GM23338 (cell line): ENCODE results near the gene HYAL2. TPM values are rescaled to one million over a fixed set of nuclear protein-coding genes. Genes with fewer than 3 reads are reported as not detected.

Experiments
- ATAC-seq: fragments of 200-7000 bp; cut with Tn5 transposase; 3 replicates; pipeline ENCODE4 v1.9.1; 2020
- DNase-seq: peaks from one replicate; pipeline ENCODE4 v3.0.0-alpha.2; 2015; ENCODE audit warnings: low spot score
- H2AFZ ChIP-seq: fragments of 200-600 bp; sonication (generic); 2 replicates; pipeline ENCODE4 v1.8.0; 2016; ENCODE audit warnings: antibody characterized with exemption, mild to moderate bottlenecking, moderate library complexity
- H3F3A ChIP-seq: fragments of 200-600 bp; sonication (generic); replicated peaks from 2 replicates; pipeline ENCODE4 v1.8.0; 2017; ENCODE audit warnings: antibody characterized with exemption, mixed run types, low read depth
- H3K27ac ChIP-seq: fragments of 200-600 bp; sonication (generic); 2 replicates; pipeline ENCODE4 v1.6.1; 2016; ENCODE audit warnings: low read depth
- H3K27me3 ChIP-seq: fragments of 200-600 bp; sonication (generic); 2 replicates; pipeline ENCODE4 v1.8.0; 2016; ENCODE audit warnings: mild to moderate bottlenecking, mixed run types, moderate library complexity; ENCODE audit not compliant: insufficient read depth
- H3K36me3 ChIP-seq: fragments of 200-600 bp; sonication (generic); 2 replicates; pipeline ENCODE4 v1.8.0; 2016; ENCODE audit warnings: mild to moderate bottlenecking; ENCODE audit not compliant: insufficient read depth
- H3K4me1 ChIP-seq: fragments of 200-600 bp; sonication (generic); 2 replicates; pipeline ENCODE4 v1.8.0; 2016; ENCODE audit warnings: mild to moderate bottlenecking, moderate library complexity; ENCODE audit not compliant: insufficient read depth
- H3K4me2 ChIP-seq: fragments of 200-600 bp; sonication (generic); 2 replicates; pipeline ENCODE4 v1.7.1; 2017; ENCODE audit warnings: mixed run types
- H3K4me3 ChIP-seq: fragments of 200-600 bp; sonication (generic); 2 replicates; pipeline ENCODE4 v1.6.1; 2016; ENCODE audit warnings: mixed run types
- H3K79me2 ChIP-seq: fragments of 200-600 bp; sonication (generic); replicated peaks from 2 replicates; pipeline ENCODE4 v1.8.0; 2017; ENCODE audit warnings: mild to moderate bottlenecking; ENCODE audit not compliant: insufficient read depth
- H3K9me2 ChIP-seq: fragments of 200-600 bp; sonication (generic); 2 replicates; pipeline ENCODE4 v1.8.0; 2017; ENCODE audit not compliant: insufficient read depth
- H4K20me1 ChIP-seq: fragments of 200-600 bp; sonication (generic); replicated peaks from 2 replicates; pipeline ENCODE4 v1.8.0; 2017; ENCODE audit warnings: mild to moderate bottlenecking; ENCODE audit not compliant: insufficient read depth
- H3K27ac Mint-ChIP-seq: 2 replicates; pipeline ENCODE4 v1.8.0; 2020; ENCODE audit warnings: inconsistent platforms, mild to moderate bottlenecking, moderate library complexity, mixed read lengths
- H3K27me3 Mint-ChIP-seq: 3 replicates; pipeline ENCODE4 v1.8.0; 2022; ENCODE audit warnings: low read depth, mild to moderate bottlenecking, moderate library complexity, mixed read lengths, inconsistent platforms; ENCODE audit not compliant: insufficient read depth, poor library complexity
- H3K36me3 Mint-ChIP-seq: 3 replicates; pipeline ENCODE4 v1.8.0; 2021; ENCODE audit warnings: low read depth, mild to moderate bottlenecking, inconsistent platforms, moderate library complexity, mixed read lengths
- H3K4me1 Mint-ChIP-seq: 3 replicates; pipeline ENCODE4 v1.8.0; 2020; ENCODE audit warnings: mild to moderate bottlenecking, inconsistent platforms, mixed read lengths
- H3K4me3 Mint-ChIP-seq: 3 replicates; pipeline ENCODE4 v1.8.0; 2021; ENCODE audit warnings: moderate library complexity, mild to moderate bottlenecking, inconsistent platforms, mixed read lengths
- H3K9me3 Mint-ChIP-seq: 3 replicates; pipeline ENCODE4 v1.8.0; 2020; ENCODE audit warnings: moderate library complexity, mild to moderate bottlenecking, inconsistent platforms, mixed read lengths
- JUNB ChIP-seq: IDR thresholded peaks from one replicate; pipeline ENCODE4 v1.6.1; 2016; ENCODE audit warnings: antibody characterized with exemption; ENCODE audit not compliant: unreplicated experiment
- POLR2AphosphoS5 ChIP-seq: IDR thresholded peaks from 2 replicates; pipeline ENCODE4 v1.6.1; 2016; ENCODE audit warnings: antibody characterized with exemption, low read depth
- long read RNA-seq: library from polyadenylated mRNA; unstranded; transcript quantifications from one replicate; pipeline ENCODE4 v2.0.0, GENCODE V29; 2020; ENCODE audit not compliant: unreplicated experiment
- polyA plus RNA-seq: library from polyadenylated mRNA; unstranded; fragments of >200 nt; fragmentation: Nextera tagmentation; extraction: Ambion mirVana; gene quantifications from 2 replicates; pipeline ENCODE4 v1.2.1, GENCODE V29; 2016
- total RNA-seq: library from RNA; depleted of rRNA; stranded (reverse); fragments of >200 nt; shearing (Covaris generic); gene quantifications from 2 replicates; pipeline ENCODE4 v1.2.3, GENCODE V29; 2014; rRNA removed
- TF ChIP-seq, protein P1 (sequence below), 2 experiments: fragments of 200-600 bp in 1 of 2; sonication (generic) in 1 of 2; conservative IDR thresholded peaks; 2 replicates each; pipeline versions ENCODE4 v1.5.1 to v1.6.1; 2016 to 2017; ENCODE audit warnings: antibody characterized with exemption in 2 of 2, low read depth in 2 of 2, mild to moderate bottlenecking in 2 of 2, moderate library complexity in 1 of 2
- TF ChIP-seq, protein P2 (sequence below): IDR thresholded peaks from 2 replicates; pipeline ENCODE4 v1.6.1; 2016; ENCODE audit warnings: antibody characterized with exemption

The HYAL2 gene, protein sequence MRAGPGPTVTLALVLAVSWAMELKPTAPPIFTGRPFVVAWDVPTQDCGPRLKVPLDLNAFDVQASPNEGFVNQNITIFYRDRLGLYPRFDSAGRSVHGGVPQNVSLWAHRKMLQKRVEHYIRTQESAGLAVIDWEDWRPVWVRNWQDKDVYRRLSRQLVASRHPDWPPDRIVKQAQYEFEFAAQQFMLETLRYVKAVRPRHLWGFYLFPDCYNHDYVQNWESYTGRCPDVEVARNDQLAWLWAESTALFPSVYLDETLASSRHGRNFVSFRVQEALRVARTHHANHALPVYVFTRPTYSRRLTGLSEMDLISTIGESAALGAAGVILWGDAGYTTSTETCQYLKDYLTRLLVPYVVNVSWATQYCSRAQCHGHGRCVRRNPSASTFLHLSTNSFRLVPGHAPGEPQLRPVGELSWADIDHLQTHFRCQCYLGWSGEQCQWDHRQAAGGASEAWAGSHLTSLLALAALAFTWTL
- total RNA-seq (74.3 and 77.8 TPM in 2 replicates), polyA plus RNA-seq (28.9 and 30.0 TPM in 2 replicates)
- long read RNA-seq, full-length matches to known transcripts: 52 of 53 reads
- long read RNA-seq, partial matches to known transcripts: 0 of 53 reads
- long read RNA-seq, other reads (novel, unspliced or antisense): 1 of 53 reads

DNA sequence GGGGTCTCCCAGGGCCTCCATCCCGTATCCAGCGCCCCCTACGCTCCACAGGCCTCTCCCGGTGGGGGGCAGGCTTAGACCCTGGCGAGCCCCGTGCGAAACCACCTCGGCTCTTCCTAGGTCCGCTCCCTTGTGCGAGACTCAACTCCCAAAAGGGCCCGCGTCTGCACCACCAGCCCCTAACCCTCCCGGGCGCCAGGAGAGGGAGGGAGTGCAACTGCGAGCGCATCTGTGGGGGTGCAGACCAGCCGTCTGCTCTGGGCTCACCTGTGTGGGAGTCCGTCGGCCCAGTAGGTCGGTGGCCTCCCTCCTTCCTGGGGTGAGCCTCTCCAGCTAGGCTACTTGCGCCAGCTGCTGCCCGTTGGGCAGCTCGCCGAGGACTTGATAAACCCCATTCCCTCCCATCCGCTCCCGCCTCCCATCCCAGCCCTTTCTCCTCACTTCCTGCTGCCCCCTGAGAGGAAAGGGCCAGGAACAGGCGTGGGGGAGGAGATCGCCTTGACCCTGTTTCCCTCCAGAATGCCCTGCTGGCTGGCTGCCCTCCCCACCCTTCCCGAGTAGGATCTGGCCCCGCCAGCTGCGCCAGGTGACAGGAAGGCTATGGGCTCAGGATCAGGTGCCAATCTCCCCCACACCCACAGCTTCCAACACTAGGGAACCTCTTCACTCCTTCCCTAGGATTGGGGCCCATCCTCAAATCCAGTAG lies at the start of gene HYAL2:
Gene HYAL2 (minus strand): TSS at position 360 of the 706 bp plus-strand sequence. CDS start 2,256 bp downstream, outside the sequence.
- peaks cover 35% of the 10 kb centered on the region for H3K79me2 ChIP-seq
- H3F3A ChIP-seq: peaks cover 23% of the 10 kb centered on the region; the same call in 1 of the 2 replicates
- no peaks in the 10 kb centered on the region for H3K27me3 ChIP-seq
- H3K27ac Mint-ChIP-seq: peak within 1 kb of the TSS; percentile 99
- H3K4me1 Mint-ChIP-seq: peaks cover 47% of the 10 kb centered on the region
- no peaks in the 10 kb centered on the region for H3K9me3 Mint-ChIP-seq
- H3K4me1 ChIP-seq: peaks cover 21% of the 10 kb centered on the region
- peak; percentile 77 for DNase-seq
- peak within 1 kb of the TSS; percentile 99 for H3K4me2 ChIP-seq
- ATAC-seq: peak; percentile 35
- peaks cover 42% of the 10 kb centered on the region for H3K36me3 Mint-ChIP-seq
- no peaks in the 10 kb centered on the region for H3K9me2 ChIP-seq
- H3K27me3 Mint-ChIP-seq: peaks cover 11% of the 10 kb centered on the region
- H4K20me1 ChIP-seq: peaks cover 11% of the 10 kb centered on the region; the same call in 1 of the 2 replicates
- H3K4me3 Mint-ChIP-seq: peak within 1 kb of the TSS; percentile 86
- H3K36me3 ChIP-seq: peaks cover 8% of the 10 kb centered on the region
- peak within 1 kb of the TSS; percentile 93 for H2AFZ ChIP-seq
- peak within 1 kb of the TSS; percentile 97 for H3K4me3 ChIP-seq
- TF ChIP-seq JUNB (no peak), POLR2AphosphoS5 (peak; percentile 50)
- TF ChIP-seq, protein P1, sequence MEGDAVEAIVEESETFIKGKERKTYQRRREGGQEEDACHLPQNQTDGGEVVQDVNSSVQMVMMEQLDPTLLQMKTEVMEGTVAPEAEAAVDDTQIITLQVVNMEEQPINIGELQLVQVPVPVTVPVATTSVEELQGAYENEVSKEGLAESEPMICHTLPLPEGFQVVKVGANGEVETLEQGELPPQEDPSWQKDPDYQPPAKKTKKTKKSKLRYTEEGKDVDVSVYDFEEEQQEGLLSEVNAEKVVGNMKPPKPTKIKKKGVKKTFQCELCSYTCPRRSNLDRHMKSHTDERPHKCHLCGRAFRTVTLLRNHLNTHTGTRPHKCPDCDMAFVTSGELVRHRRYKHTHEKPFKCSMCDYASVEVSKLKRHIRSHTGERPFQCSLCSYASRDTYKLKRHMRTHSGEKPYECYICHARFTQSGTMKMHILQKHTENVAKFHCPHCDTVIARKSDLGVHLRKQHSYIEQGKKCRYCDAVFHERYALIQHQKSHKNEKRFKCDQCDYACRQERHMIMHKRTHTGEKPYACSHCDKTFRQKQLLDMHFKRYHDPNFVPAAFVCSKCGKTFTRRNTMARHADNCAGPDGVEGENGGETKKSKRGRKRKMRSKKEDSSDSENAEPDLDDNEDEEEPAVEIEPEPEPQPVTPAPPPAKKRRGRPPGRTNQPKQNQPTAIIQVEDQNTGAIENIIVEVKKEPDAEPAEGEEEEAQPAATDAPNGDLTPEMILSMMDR (conservative IDR thresholded peaks at IDR 0.05; ENCODE audit: low read depth in 2 of 2): 0 out of 4 replicates have a peak, but pooled peaks of 1 of the 2 experiments have one; percentile 3
- peak within 1 kb of the TSS; percentile 100 for H3K27ac ChIP-seq

DNA sequence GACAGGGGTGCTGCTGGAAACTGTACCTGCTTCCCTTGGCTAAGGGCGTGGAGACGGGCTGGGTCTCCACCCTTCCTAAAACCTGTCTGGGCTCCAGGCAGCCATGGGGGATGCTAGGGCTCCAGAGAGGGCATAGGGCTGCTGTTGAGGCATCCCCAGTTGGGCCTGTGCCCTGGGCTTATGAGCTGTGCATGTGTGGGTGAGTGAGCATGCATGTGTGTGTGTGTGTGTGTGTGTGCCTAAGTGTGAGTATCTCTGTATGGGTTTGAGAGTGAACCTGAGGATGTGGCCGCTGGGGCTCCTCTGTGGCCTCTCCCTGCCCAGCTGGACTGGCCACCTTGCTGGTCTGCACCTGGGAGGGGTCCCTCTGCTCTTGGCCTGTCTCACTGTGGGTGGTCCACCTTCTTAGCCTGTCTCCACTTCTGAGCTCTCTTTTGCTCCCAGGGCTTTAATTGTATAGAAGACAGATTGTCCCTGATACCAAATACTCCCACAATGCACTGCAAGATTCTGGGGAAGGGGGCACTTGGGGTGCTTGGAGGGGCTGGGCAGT lies 48.7 kb upstream of the HYAL2 start:
- Mint-ChIP-seq H3K9me3 (no peaks in the 10 kb centered on the region; the same call in 2 of the 3 replicates), H3K36me3 (no peaks in the 10 kb centered on the region; the same call in 2 of the 3 replicates), H3K27ac (no peak overlapping the region), H3K4me3 (no peak overlapping the region; the same call in 2 of the 3 replicates), H3K27me3 (peaks cover 22% of the 10 kb centered on the region), H3K4me1 (peaks cover 29% of the 10 kb centered on the region)
- ATAC-seq (no peak), DNase-seq (no peak)
- no peaks in the 10 kb centered on the region for H3K79me2 ChIP-seq
- no peak overlapping the region for H3K27ac ChIP-seq
- no peak overlapping the region for H3K4me3 ChIP-seq
- no peaks in the 10 kb centered on the region for H3K36me3 ChIP-seq
- no peaks in the 10 kb centered on the region for H4K20me1 ChIP-seq
- H3F3A ChIP-seq: no peaks in the 10 kb centered on the region
- no peak overlapping the region for H3K4me2 ChIP-seq
- TF ChIP-seq, protein P2, sequence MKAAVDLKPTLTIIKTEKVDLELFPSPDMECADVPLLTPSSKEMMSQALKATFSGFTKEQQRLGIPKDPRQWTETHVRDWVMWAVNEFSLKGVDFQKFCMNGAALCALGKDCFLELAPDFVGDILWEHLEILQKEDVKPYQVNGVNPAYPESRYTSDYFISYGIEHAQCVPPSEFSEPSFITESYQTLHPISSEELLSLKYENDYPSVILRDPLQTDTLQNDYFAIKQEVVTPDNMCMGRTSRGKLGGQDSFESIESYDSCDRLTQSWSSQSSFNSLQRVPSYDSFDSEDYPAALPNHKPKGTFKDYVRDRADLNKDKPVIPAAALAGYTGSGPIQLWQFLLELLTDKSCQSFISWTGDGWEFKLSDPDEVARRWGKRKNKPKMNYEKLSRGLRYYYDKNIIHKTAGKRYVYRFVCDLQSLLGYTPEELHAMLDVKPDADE: no peak
- no peak overlapping the region for H2AFZ ChIP-seq
- peaks cover 11% of the 10 kb centered on the region for H3K4me1 ChIP-seq
- H3K9me2 ChIP-seq: no peaks in the 10 kb centered on the region
- no peaks in the 10 kb centered on the region for H3K27me3 ChIP-seq
